ENCODE data around the gene PCDHGB3. TPM values are rescaled to one million over a fixed set of nuclear protein-coding genes. Genes with fewer than 3 reads are reported as not detected.
"Not testable (repeated sequence)": the region's sequence is repeated elsewhere in the genome, so short reads cannot be mapped to it uniquely, and the experiment has no call there.

Gene PCDHGB3
- total RNA-seq, 1 experiment from 2014 or later: 4.2 TPM

DNA sequence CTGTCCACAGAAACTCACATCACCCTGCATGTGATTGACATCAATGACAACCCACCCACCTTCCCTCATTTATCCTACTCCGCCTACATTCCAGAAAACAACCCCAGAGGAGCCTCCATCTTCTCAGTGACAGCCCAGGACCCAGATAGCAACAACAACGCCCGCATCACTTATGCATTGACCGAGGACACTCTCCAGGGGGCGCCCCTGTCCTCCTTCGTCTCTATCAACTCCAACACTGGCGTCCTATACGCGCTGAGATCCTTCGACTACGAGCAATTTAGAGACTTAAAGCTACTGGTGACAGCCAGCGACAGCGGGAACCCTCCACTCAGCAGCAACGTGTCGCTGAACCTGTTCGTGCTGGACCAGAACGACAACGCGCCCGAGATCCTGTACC is 24.7 kb upstream of the PCDHGB3 start:
- H3K4me1 Mint-ChIP-seq: peaks cover 4% of the 10 kb centered on the region
- TF ChIP-seq CREM (CRISPR knock-in tag; IDR thresholded peaks at IDR 0.05) (no peak), RORB (CRISPR knock-in tag; IDR thresholded peaks at IDR 0.05) (no peak), SP1 (CRISPR knock-in tag; conservative IDR thresholded peaks at IDR 0.05) (no peak), EMX1 (CRISPR knock-in tag; IDR thresholded peaks at IDR 0.05) (no peak), ZNF396 (CRISPR knock-in tag; IDR thresholded peaks at IDR 0.05; ENCODE audit: borderline replicate concordance) (no peak), MYBL2 (CRISPR knock-in tag; IDR thresholded peaks at IDR 0.05) (no peak), IRF2 (CRISPR knock-in tag; IDR thresholded peaks at IDR 0.05; ENCODE audit: borderline replicate concordance, low read depth) (no peak), NR1H2 (CRISPR knock-in tag; IDR thresholded peaks at IDR 0.05) (no peak)
- TF ChIP-seq, protein P1, sequence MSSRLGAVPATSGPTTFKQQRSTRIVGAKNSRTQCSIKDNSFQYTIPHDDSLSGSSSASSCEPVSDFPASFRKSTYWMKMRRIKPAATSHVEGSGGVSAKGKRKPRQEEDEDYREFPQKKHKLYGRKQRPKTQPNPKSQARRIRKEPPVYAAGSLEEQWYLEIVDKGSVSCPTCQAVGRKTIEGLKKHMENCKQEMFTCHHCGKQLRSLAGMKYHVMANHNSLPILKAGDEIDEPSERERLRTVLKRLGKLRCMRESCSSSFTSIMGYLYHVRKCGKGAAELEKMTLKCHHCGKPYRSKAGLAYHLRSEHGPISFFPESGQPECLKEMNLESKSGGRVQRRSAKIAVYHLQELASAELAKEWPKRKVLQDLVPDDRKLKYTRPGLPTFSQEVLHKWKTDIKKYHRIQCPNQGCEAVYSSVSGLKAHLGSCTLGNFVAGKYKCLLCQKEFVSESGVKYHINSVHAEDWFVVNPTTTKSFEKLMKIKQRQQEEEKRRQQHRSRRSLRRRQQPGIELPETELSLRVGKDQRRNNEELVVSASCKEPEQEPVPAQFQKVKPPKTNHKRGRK (CRISPR knock-in tag; IDR thresholded peaks at IDR 0.05; ENCODE audit: borderline replicate concordance): no peak
- ChIA-PET CTCF (interaction anchor here (0.7 to 4.0 kb wide), 5 partner anchors 68 to 163 kb away, joined by 4 to 22 read pairs (median 4); partner anchors contain the start of genes PCDHB10, PCDHB14, PCDHB15 and PCDHGA10), POLR2A (no interaction called here)
- H3K36me3 Mint-ChIP-seq: peaks cover 45% of the 10 kb centered on the region
- no peak overlapping the region for H3K27ac Mint-ChIP-seq
- no peaks in the 10 kb centered on the region for H3K27me3 Mint-ChIP-seq (ENCODE audit: low read depth)
- no peak for DNase-seq (ENCODE audit: low spot score)
- ATAC-seq: peak; percentile 25; the same call in 1 of the 2 replicates
- peaks cover 47% of the 10 kb centered on the region for H3K9me3 Mint-ChIP-seq
- H3K4me3 Mint-ChIP-seq: no peak overlapping the region

DNA sequence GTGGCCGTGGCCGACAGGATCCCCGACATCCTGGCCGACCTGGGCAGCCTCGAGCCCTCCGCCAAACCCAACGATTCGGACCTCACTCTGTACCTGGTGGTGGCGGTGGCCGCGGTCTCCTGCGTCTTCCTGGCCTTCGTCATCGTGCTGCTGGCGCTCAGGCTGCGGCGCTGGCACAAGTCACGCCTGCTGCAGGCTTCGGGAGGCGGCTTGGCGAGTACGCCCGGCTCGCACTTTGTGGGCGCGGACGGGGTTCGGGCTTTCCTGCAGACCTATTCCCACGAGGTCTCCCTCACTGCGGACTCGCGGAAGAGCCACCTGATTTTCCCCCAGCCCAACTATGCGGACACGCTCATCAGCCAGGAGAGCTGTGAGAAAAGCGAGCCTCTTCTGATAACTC is 24.0 kb upstream of the PCDHGB3 start:
- not testable (repeated sequence) for H3K27ac Mint-ChIP-seq; H3K27me3 Mint-ChIP-seq (ENCODE audit: low read depth)

DNA sequence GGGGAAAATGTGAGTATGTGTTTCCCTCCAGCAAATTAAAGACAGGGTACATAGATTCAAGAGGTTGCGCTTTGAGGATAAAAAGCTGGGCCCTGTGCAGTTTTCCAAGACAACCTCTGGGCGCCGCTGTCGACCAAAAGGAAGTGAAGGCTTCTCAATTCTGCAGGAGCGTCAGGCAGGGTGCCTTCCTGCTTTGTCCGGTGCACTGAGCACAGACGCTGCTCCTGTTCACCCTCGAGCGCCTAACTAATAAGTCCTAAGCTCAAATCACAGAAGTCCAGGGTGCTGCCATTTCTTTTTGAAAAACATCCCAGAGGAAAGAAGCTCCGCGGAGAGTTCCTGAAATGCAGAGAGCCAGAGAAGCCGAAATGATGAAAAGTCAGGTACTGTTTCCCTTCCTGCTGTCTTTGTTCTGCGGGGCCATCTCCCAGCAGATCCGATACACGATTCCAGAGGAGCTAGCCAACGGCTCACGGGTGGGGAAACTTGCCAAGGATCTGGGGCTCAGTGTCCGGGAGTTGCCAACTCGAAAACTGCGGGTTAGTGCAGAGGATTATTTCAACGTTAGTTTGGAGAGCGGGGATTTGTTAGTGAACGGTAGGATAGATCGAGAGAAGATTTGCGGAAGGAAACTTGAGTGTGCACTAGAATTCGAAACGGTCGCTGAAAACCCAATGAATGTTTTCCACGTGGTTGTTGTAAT is 20.0 kb upstream of the PCDHGB3 start, which contains the start of gene PCDHGB1:
PCDHGB1 (plus strand) TSS at position 183 of the 703 bp plus-strand sequence; CDS start at position 345, 162 bp downstream.
- peak; percentile 86 for DNase-seq (ENCODE audit: low spot score)
- peaks cover 52% of the 10 kb centered on the region for H3K9me3 Mint-ChIP-seq
- H3K4me1 Mint-ChIP-seq: peaks cover 2% of the 10 kb centered on the region
- H3K4me3 Mint-ChIP-seq: peak within 1 kb of the TSS; percentile 72
- ATAC-seq: peak; percentile 96
- ChIA-PET CTCF (interaction anchor here (0.7 to 3.7 kb wide), 45 partner anchors 8 to 269 kb away, joined by 3 to 27 read pairs (median 6); partner anchors contain the start of genes DIAPH1, PCDHB10, PCDHB11 and PCDHB13), POLR2A (interaction anchor here (0.6 kb wide), 1 partner anchor 286 kb away, joined by 3 read pairs; no protein-coding TSS in a partner anchor)
- peaks cover 3% of the 10 kb centered on the region for H3K27me3 Mint-ChIP-seq (ENCODE audit: low read depth)
- H3K27ac Mint-ChIP-seq: peak within 1 kb of the TSS; percentile 47; the same call in 1 of the 2 replicates
- H3K36me3 Mint-ChIP-seq: peaks cover 54% of the 10 kb centered on the region
- TF ChIP-seq ZNF263 (CRISPR knock-in tag; IDR thresholded peaks at IDR 0.05; ENCODE audit: low read depth) (no peak), SP1 (CRISPR knock-in tag; conservative IDR thresholded peaks at IDR 0.05) (0 out of 2 replicates have a peak, but pooled peaks have one; percentile 25), ELF4 (CRISPR knock-in tag; IDR thresholded peaks at IDR 0.05; ENCODE audit: low read depth) (no peak), ZNF219 (CRISPR knock-in tag; IDR thresholded peaks at IDR 0.05; ENCODE audit: borderline replicate concordance) (no peak), CREB1 (CRISPR knock-in tag; IDR thresholded peaks at IDR 0.05) (no peak), FOXP1 (CRISPR knock-in tag; IDR thresholded peaks at IDR 0.05; ENCODE audit: borderline replicate concordance) (no peak), ZNF232 (CRISPR knock-in tag; IDR thresholded peaks at IDR 0.05) (no peak), TEAD4 (CRISPR knock-in tag; IDR thresholded peaks at IDR 0.05) (no peak)
- TF ChIP-seq, protein P2, sequence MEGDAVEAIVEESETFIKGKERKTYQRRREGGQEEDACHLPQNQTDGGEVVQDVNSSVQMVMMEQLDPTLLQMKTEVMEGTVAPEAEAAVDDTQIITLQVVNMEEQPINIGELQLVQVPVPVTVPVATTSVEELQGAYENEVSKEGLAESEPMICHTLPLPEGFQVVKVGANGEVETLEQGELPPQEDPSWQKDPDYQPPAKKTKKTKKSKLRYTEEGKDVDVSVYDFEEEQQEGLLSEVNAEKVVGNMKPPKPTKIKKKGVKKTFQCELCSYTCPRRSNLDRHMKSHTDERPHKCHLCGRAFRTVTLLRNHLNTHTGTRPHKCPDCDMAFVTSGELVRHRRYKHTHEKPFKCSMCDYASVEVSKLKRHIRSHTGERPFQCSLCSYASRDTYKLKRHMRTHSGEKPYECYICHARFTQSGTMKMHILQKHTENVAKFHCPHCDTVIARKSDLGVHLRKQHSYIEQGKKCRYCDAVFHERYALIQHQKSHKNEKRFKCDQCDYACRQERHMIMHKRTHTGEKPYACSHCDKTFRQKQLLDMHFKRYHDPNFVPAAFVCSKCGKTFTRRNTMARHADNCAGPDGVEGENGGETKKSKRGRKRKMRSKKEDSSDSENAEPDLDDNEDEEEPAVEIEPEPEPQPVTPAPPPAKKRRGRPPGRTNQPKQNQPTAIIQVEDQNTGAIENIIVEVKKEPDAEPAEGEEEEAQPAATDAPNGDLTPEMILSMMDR (IDR thresholded peaks at IDR 0.05): peak; percentile 50
- TF ChIP-seq, protein P3, sequence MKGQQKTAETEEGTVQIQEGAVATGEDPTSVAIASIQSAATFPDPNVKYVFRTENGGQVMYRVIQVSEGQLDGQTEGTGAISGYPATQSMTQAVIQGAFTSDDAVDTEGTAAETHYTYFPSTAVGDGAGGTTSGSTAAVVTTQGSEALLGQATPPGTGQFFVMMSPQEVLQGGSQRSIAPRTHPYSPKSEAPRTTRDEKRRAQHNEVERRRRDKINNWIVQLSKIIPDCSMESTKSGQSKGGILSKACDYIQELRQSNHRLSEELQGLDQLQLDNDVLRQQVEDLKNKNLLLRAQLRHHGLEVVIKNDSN (CRISPR knock-in tag; IDR thresholded peaks at IDR 0.05): no peak
- TF ChIP-seq, protein P4, sequence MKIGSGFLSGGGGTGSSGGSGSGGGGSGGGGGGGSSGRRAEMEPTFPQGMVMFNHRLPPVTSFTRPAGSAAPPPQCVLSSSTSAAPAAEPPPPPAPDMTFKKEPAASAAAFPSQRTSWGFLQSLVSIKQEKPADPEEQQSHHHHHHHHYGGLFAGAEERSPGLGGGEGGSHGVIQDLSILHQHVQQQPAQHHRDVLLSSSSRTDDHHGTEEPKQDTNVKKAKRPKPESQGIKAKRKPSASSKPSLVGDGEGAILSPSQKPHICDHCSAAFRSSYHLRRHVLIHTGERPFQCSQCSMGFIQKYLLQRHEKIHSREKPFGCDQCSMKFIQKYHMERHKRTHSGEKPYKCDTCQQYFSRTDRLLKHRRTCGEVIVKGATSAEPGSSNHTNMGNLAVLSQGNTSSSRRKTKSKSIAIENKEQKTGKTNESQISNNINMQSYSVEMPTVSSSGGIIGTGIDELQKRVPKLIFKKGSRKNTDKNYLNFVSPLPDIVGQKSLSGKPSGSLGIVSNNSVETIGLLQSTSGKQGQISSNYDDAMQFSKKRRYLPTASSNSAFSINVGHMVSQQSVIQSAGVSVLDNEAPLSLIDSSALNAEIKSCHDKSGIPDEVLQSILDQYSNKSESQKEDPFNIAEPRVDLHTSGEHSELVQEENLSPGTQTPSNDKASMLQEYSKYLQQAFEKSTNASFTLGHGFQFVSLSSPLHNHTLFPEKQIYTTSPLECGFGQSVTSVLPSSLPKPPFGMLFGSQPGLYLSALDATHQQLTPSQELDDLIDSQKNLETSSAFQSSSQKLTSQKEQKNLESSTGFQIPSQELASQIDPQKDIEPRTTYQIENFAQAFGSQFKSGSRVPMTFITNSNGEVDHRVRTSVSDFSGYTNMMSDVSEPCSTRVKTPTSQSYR (CRISPR knock-in tag; IDR thresholded peaks at IDR 0.05): no peak
- TF ChIP-seq, protein P5, sequence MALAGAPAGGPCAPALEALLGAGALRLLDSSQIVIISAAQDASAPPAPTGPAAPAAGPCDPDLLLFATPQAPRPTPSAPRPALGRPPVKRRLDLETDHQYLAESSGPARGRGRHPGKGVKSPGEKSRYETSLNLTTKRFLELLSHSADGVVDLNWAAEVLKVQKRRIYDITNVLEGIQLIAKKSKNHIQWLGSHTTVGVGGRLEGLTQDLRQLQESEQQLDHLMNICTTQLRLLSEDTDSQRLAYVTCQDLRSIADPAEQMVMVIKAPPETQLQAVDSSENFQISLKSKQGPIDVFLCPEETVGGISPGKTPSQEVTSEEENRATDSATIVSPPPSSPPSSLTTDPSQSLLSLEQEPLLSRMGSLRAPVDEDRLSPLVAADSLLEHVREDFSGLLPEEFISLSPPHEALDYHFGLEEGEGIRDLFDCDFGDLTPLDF (CRISPR knock-in tag; IDR thresholded peaks at IDR 0.05): no peak
- TF ChIP-seq, protein P6, sequence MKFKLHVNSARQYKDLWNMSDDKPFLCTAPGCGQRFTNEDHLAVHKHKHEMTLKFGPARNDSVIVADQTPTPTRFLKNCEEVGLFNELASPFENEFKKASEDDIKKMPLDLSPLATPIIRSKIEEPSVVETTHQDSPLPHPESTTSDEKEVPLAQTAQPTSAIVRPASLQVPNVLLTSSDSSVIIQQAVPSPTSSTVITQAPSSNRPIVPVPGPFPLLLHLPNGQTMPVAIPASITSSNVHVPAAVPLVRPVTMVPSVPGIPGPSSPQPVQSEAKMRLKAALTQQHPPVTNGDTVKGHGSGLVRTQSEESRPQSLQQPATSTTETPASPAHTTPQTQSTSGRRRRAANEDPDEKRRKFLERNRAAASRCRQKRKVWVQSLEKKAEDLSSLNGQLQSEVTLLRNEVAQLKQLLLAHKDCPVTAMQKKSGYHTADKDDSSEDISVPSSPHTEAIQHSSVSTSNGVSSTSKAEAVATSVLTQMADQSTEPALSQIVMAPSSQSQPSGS (CRISPR knock-in tag; IDR thresholded peaks at IDR 0.05; ENCODE audit: borderline replicate concordance, low read depth): no peak

More for the DNA sequence above, 24.0 kb upstream of the PCDHGB3 start:
- H3K4me1 Mint-ChIP-seq; DNase-seq (ENCODE audit: low spot score); H3K4me3 Mint-ChIP-seq; POLR2A ChIA-PET; ATAC-seq: not testable (repeated sequence)
- Mint-ChIP-seq H3K36me3 (peaks cover 48% of the 10 kb centered on the region), H3K9me3 (peaks cover 49% of the 10 kb centered on the region)
- CTCF ChIA-PET: interaction anchor here (0.7 to 4.0 kb wide), 3 partner anchors 67 to 123 kb away, joined by 4 to 22 read pairs (median 8); partner anchors contain the start of genes PCDHB14, PCDHB15 and PCDHGA10

Measured in WTC11 (cell line).